Prostate gland (tissue), 2 donors: Measurements from ENCODE around the gene RDM1.

Experiments
- CTCF ChIP-seq, 4 experiments: fragments of 200-600 bp in 2 of 4; fragments of 450-650 bp in 2 of 4; sonication (generic) in 2 of 4; IDR thresholded peaks; 1 replicate in 3 of 4; 2 replicates in 1 of 4; pipeline ENCODE4 v1.5.1; 2016 to 2019; ENCODE audit warnings: antibody characterized with exemption in 4 of 4, mild to moderate bottlenecking in 2 of 4, moderate library complexity in 2 of 4
- POLR2A ChIP-seq: fragments of 450-650 bp; IDR thresholded peaks from one replicate; pipeline ENCODE4 v1.6.1; 2016; ENCODE audit warnings: antibody characterized with exemption, mild to moderate bottlenecking
- POLR2AphosphoS5 ChIP-seq: sonication (generic); formaldehyde crosslinking; IDR thresholded peaks from one replicate; pipeline ENCODE4 v1.6.1; 2017; ENCODE audit warnings: antibody characterized with exemption

DNA sequence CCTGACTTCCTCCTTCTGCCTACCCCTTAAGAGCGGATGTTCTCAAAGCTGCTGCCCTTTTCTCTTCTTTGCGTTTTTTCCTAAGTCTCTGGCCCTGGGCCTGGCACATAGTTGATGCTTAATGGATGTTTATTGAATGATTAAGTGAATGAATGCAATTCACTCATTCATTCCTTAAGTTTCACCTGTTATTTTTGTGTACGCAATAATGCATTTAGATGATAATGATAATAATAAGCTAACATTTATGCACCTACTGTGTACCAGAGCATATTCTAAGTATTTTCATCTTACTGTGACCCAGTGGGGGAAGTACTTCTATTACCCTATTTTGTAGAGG lies 54.8 kb downstream of the RDM1 start:
- no peak for TF ChIP-seq CTCF (IDR thresholded peaks at IDR 0.05)
- no peak for TF ChIP-seq POLR2A
- no peak for TF ChIP-seq POLR2AphosphoS5
